LNCaP clone FGC (cell line): ENCODE data around the gene PATZ1.

ENCODE experiments used
- DNase-seq: peaks from one replicate; pipeline ENCODE4 v3.0.0-alpha.2; 2011; ENCODE audit warnings: low read depth
- H3K4me3 ChIP-seq: 2 replicates; pipeline ENCODE4 v1.5.1; 2011; ENCODE audit warnings: mild to moderate bottlenecking, low read depth, low read length, control low read depth
- CTCF ChIP-seq: IDR thresholded peaks from 2 replicates; pipeline ENCODE4 v1.5.1; 2012; ENCODE audit warnings: mild to moderate bottlenecking; ENCODE audit not compliant: control insufficient read depth, insufficient read depth; ENCODE audit errors: extremely low read depth

PATZ1 gene

DNA sequence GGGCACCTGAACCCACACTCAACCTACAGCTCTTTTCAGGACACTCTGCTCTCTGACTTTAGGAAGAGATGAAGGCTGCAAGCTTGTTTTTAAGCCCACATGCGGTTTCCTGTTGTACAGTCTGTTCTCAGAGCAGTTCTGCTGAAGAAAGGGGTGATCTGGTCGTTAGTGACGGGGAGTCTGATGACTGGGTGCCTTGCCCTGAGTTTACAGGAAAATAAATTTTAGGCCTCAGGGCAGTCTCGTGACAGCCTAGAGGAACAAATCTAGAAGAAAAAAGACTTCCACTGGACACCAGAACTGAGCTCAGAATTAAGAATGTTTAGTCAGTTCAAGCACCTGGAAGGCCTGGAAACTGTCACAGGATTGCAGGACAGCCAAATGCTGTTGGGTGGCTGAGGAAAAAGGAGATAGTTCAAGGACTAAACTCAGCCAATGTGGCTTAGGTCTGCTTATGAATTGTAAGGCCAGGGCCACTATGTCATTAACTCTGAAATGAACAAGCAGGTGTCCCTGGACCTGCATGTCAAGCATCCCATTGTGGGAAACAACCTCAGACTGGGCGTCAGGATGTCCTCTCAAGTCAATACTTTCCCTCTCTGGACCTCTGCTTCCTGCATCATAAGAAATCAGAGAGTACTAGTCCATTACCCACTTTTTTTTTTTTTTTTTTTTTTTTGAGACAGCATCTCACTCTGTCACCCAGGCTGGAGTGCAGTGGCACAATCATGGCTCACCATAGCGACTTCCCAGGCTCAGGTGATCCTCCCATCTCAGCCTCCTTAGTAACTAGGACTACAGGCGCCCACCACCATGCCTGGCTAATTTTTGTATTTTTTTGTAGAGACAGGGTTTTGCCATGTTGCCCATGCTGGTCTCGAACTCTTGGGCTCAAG, 59.5 kb downstream of the PATZ1 start:
- no peak overlapping the region for H3K4me3 ChIP-seq
- no peak for TF ChIP-seq CTCF
- DNase-seq = no peak

DNA sequence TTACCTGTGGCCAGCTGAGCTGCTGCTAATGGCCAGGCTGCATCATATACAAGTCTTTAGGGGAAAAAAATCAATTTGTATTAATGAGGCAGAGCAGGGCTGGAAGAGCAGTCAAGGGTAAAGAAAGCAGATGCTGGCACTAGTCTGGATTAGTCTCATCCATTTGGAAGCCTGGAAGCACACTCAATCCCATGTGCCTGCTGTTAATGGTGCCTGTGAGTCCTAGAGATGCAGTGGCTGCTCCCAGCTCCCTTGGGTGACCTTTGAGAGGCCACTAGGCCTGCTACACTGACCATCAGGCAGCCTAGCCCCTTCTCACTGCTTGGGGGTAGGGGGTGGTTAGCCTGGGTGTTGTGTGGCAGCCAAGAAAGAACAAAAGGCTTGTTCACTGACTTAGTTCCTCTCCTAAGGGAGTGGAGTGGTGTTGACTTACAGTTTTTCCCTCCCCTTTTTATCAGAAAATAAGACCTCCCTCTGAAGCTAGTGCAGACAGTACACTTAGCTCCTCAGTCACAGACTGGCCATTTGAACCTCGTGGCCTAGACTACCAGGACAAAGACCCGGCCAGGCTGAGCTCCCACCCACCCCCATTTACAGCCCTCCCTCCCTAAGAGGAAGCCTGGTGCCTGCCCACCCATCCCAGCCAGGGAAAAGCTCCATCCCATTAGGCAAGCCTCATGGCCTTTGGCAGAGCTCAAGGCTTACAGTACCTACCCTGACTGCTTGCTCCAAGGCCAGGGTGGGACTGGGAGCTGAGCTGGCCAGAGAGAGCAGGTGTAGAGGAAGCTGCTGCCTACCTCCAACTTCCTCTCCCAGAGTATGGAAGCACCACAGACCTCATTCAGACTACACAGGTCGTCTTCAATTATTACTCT, 61.6 kb downstream of the PATZ1 start:
- no peak for DNase-seq

GRCh38 chr22:31282748-31283468, 63.2 kb downstream of the PATZ1 start:
- H3K4me3 ChIP-seq = no peak overlapping the region
- TF ChIP-seq CTCF = no peak
- no peak for DNase-seq

More for the DNA sequence above, 61.6 kb downstream of the PATZ1 start:
- no peak for TF ChIP-seq CTCF
- H3K4me3 ChIP-seq = no peak overlapping the region

DNA sequence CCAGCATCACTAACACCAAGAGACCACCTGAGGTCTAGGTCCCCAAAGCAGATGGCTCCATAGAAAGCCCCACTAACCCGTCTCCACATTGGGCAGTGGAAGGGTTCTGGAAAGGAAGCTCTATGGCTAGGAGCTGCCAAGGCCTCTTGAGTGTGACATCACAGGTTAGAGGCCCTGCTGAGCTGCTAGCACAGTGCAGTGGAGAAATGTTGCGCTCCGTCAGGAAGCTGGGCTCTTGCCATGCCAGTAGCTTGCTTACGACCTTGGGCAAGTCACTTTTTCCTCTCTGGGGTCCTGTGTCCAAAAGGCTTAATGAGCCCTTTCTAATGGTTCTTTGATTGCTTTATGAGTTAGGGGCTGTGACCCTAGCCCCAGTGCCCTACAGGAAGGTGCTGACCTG, 64.4 kb downstream of the PATZ1 start:
- no peak overlapping the region for H3K4me3 ChIP-seq
- TF ChIP-seq CTCF = no peak
- no peak for DNase-seq

DNA sequence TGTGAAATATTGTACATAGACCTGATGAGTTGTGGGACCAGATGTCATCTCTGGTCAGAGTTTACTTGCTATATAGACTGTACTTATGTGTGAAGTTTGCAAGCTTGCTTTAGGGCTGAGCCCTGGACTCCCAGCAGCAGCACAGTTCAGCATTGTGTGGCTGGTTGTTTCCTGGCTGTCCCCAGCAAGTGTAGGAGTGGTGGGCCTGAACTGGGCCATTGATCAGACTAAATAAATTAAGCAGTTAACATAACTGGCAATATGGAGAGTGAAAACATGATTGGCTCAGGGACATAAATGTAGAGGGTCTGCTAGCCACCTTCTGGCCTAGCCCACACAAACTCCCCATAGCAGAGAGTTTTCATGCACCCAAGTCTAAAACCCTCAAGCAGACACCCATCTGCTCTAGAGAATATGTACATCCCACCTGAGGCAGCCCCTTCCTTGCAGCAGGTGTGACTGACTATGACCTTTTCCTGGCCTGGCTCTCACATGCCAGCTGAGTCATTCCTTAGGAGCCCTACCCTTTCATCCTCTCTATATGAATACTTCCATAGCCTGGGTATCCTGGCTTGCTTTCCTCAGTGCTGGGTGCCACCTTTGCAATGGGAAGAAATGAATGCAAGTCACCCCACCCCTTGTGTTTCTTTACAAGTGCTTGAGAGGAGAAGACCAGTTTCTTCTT, 66.2 kb downstream of the PATZ1 start:
- no peak overlapping the region for H3K4me3 ChIP-seq
- DNase-seq = no peak
- TF ChIP-seq CTCF = no peak

- no peak for TF ChIP-seq CTCF
- no peak for DNase-seq
- no peak overlapping the region for H3K4me3 ChIP-seq
Measured at GRCh38 chr22:31279327-31279669, 66.8 kb downstream of the PATZ1 start.
